Stimulated activated CD4-positive, alpha-beta T cell treated with anti-CD3 and anti-CD28 coated beads, Interleukin-15, amount 100 ng/mL, for 24 hours (primary cell): ENCODE measurements around the gene TNNC1.

Experiments
- DNase-seq: peaks from one replicate; pipeline ENCODE4 v3.0.0-alpha.2; 2020

TNNC1 gene

GRCh38 chr3:52456800-52457183, 3.0 kb upstream of the TNNC1 start:
- no peak for DNase-seq

DNA sequence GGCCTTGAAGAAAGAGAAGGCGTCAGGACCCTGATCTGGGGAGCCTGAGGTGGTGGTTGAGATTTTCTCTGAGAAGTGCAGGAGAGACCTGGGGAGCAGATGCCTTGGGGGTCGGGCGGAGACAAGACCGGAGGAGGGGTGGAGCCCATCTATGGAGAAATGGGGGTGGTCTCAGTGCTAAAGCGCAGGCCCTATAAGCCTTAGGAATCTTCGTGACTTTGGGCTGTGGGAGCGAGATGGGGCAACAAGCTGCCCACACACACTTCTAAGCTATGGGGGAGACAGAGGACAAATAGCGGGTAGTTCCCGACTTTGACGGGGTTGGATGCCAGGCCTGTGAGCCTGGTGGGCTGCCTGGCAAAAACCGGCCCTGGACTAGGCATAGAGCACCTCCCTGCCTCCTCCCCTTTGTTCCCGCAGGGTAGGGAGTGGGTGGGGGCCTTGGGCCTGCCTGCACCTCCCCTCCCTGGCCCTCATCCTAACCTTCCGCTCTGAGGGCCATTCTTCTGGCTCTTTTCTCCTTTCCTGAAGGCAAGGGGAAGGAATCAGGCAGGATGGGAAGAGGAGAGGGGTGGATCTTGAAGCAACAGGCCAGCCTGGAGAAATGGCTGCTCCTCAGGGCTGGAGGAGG, 2.4 kb upstream of the TNNC1 start:
- peak; percentile 26 for DNase-seq

DNA sequence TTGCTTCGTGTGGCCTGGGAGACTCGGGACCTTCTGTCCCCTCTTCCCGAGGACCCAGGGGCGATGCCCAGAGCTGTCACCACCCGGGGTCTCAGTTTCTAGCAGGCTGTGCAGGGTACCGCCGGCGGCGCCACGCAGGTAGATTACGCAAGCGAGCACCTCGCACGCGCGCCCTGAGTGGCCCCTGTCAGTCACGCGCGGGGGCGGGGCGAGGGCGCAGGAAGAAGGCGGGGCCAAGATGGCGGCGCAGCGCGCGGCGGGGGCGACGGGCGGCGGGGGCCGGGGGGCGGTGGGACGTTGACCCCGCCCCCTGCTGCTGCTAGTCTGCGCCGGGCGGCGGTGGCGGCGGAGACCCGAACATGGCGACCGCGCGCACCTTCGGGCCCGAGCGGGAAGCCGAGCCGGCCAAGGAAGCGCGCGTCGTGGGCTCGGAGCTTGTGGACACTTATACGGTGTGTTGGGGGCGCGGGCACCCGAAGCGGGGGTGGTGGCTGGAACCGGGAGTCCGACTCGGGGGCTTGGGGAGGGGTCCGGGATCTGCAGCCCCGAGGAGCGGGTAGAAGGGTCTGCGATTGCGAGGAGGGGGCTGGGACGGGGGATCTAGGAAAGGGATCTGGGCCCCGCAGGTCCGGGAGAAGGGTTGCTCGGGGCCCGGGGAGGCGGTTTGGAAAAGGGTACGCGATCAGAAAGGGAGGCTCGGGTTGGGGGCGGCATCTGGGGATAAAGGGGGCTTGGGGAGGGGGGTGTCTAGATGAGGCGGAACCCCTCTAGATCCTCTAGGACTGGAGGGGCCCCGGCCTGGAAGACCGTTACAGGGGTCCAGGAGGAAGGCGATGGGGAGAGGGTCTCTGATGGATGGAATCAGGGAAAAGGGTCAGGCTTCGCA, 1.7 kb upstream of the TNNC1 start, which contains the start of gene NISCH:
NISCH (plus strand) TSS at position 322 of the 886 bp plus-strand sequence; CDS start at position 360, 38 bp downstream.
- peak; percentile 97 for DNase-seq

GRCh38 chr3:52454938-52455282, 1.1 kb upstream of the TNNC1 start:
- DNase-seq, result peak; percentile 13

- DNase-seq, result no peak
Observed at GRCh38 chr3:52454250-52454937, 553 bp upstream of the TNNC1 start.

GRCh38 chr3:52452570-52453221, 1.1 kb downstream of the TNNC1 start:
- DNase-seq, result no peak

DNA sequence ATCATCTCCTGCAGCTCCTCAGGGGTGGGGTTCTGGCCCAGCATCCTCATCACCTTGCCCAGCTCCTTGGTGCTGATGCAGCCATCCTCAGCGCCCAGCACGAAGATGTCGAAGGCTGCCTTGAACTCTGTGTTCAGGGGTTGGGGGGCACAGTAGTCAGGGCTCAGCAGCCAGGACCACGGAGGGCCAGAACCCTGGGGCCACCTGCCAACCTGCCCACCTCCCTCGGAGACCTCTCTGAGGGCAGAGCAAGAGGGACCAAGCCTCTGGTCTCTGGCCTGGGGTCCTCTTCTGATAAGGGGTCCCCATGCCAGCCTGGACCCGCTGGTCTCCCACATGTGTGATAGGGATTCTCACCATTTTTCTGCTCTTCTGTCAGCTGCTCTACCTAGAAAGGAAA, 1.7 kb downstream of the TNNC1 start:
- no peak for DNase-seq

DNA sequence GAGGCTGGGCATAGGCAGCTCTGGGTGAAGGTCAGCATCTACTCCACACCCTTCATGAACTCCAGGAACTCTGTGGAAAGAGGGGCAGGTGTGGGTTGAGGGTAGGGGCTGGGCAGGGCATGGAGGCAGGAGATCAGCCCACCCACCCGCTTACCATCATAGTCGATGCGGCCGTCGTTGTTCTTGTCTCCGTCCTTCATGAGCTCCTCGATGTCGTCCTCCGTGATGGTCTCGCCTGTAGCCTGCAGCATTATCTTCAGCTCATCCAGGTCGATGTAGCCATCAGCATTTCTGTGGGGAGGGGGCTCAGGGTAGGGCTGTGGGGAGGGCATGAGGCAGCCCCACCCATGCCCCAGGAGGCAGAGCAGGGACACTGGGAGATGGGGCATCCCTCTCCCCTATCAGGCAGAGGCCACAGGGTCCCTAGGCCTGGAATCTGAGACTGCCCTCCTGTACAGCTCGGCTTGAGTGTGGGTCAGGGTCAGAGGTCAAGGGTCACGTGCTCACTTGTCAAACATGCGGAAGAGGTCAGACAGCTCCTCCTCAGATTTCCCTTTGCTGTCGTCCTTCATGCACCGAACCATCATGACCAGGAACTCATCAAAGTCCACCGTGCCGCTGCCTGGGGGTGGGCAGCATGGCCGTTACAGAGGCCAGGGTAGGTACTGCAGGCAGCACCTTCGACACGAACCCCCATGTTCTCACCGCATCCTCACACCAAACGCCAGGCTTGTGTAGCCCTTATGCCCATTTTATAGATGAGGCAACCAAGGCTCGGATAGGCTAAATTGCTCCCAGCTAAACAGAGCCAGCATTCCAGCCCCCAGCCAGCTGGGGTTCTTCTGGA, 2.4 kb downstream of the TNNC1 start:
- no peak for DNase-seq

GRCh38 chr3:52450489-52451236, 3.2 kb downstream of the TNNC1 start:
- no peak for DNase-seq

- no peak for DNase-seq
Observed at GRCh38 chr3:52447512-52448355, 6.1 kb downstream of the TNNC1 start.

- DNase-seq, result peak; percentile 81
Observed at GRCh38 chr3:52446631-52447511, 7.0 kb downstream of the TNNC1 start.

GRCh38 chr3:52446042-52446441, 7.8 kb downstream of the TNNC1 start:
- DNase-seq, result no peak

- peak; percentile 90 for DNase-seq
Observed at GRCh38 chr3:52444860-52445793, 8.7 kb downstream of the TNNC1 start, which contains the start of gene SEMA3G. SEMA3G (minus strand) TSS chr3:52445103; CDS start chr3:52445027, 76 bp downstream.

- no peak for DNase-seq
Observed at GRCh38 chr3:52443791-52444687, 9.8 kb downstream of the TNNC1 start.

GRCh38 chr3:52443268-52443610, 10.6 kb downstream of the TNNC1 start:
- no peak for DNase-seq

GRCh38 chr3:52442409-52443267, 11.2 kb downstream of the TNNC1 start:
- DNase-seq, result no peak
